ENCODE results near the gene AIG1.
"Not testable (repeated sequence)": the region's sequence is repeated elsewhere in the genome, so short reads cannot be mapped to it uniquely, and the experiment has no call there.

Gene AIG1

DNA sequence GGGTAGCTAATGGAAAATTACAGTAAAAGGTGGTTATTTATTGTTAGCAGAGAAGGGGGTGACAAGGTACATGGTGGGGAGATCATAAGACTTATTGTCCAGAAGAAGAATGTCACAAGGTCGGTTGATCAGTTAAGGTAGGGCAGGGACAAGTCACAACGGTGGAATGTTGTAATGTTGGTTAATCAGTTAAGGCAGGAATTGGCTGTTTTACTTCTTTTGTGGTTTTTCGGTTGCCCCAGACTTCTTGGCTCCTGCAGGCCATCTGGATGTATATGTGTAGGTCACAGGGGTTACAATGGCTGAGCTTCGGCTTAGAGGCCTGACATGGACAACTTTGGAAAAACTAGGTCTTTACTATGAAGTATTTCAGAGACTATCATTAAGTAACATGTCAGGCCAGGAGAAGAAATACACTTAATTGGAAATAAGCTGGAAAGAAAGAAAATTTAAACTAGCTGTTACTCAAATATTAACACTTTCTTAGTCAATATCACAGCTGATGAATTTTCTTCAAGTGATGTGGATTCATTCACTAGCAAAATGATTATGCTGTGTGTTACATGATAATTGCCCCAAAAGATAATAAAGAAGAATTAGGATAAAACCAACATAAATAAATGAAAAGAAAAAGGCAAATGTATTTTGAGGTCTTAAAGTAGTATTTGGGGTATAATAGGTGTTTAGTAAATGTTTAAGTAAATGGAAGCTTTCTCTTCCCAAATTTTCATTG is 4.4 kb downstream of the AIG1 start:
- H3K9me3 Mint-ChIP-seq: no peaks in the 10 kb centered on the region
- peaks cover 11% of the 10 kb centered on the region for H3K36me3 Mint-ChIP-seq
- ATAC-seq: no peak
- H3K27ac Mint-ChIP-seq: no peak overlapping the region
- DNase-seq (ENCODE audit: low spot score in 2 of 2): no peak
- H3K4me1 Mint-ChIP-seq: peaks cover 10% of the 10 kb centered on the region
- no peak overlapping the region for H3K4me3 Mint-ChIP-seq

DNA sequence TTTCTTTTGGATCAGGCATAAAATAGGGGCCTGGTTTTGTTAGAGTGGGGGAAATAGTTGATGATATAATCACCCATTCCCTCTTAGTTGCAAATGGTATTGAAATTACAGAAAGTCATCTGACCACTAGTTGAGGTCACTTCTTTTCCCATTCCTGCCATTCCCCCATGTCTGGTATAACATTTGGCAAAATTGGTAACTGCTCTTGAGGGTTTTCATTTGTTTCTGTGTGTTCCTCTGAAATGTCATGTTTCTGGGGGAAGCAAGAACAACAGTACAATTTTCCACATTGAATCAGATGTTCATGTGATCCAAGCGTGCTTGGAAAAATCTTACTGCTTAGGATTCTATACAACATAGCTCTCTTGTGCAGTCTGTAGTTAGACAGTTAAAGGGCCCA is 7.3 kb downstream of the AIG1 start:
- no peak overlapping the region for H3K4me3 Mint-ChIP-seq
- no peaks in the 10 kb centered on the region for H3K9me3 Mint-ChIP-seq
- H3K36me3 Mint-ChIP-seq: no peaks in the 10 kb centered on the region
- no peak for DNase-seq (ENCODE audit: low spot score in 2 of 2)
- no peaks in the 10 kb centered on the region for H3K4me1 Mint-ChIP-seq
- no peak for ATAC-seq
- no peak overlapping the region for H3K27ac Mint-ChIP-seq

DNA sequence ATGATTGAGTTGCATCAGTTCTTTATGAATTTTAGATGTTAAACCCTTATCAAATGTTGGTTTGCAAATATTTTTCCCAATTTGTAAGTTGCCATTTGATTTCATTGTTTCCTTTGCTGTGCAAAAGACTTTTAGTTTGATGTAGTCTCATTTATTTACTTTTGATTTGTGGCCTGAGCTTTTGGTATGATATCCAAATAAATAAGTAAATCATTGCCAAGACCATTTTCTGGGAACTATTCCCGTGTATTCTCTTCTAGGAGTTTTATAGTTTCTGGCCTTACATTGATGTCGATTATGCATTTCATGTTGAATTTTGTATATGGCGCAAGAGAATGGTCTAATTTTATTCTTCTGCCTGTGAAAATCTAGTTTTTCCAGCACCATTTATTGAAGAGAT is 13.4 kb downstream of the AIG1 start:
- no peak for DNase-seq (ENCODE audit: low spot score in 2 of 2)
- ATAC-seq: no peak
- Mint-ChIP-seq H3K36me3 (no peaks in the 10 kb centered on the region), H3K4me3 (no peak overlapping the region), H3K27ac (no peak overlapping the region), H3K9me3 (no peaks in the 10 kb centered on the region), H3K4me1 (peaks cover 9% of the 10 kb centered on the region)

DNA sequence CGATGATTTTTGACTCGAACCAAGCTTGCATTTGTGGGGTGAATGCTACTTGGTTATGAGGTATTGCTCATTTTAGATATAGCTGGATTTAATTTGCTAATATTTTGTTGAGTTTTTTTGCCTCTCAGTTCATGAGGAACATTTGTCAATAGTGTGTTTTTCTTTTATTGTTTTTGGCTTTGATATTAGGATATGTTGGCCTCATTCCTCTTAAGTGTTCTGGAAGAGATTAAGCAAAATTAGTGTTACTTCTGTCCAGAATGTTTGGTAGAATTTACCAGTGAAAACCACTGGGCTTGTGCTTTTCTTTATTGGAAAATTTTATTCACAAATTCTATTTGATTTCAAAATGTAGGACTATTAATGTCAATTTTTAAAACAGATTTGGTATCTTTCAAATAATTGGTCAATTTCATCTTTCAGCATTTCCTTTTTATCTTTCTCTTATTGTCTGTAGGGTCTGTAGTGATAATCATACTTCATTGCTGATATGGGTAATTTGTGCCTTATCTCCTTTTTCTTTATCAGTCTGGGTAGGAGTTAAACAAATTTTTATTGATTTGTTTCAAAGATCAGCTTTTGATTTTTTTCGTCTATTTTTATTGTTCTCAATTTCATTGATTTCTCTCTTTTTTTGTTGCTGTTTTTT is 14.1 kb downstream of the AIG1 start:
- no peak overlapping the region for H3K27ac Mint-ChIP-seq
- no peak overlapping the region for H3K4me3 Mint-ChIP-seq
- H3K9me3 Mint-ChIP-seq: no peaks in the 10 kb centered on the region
- ATAC-seq: no peak
- H3K4me1 Mint-ChIP-seq: peaks cover 9% of the 10 kb centered on the region
- no peaks in the 10 kb centered on the region for H3K36me3 Mint-ChIP-seq
- no peak for DNase-seq (ENCODE audit: low spot score in 2 of 2)

DNA sequence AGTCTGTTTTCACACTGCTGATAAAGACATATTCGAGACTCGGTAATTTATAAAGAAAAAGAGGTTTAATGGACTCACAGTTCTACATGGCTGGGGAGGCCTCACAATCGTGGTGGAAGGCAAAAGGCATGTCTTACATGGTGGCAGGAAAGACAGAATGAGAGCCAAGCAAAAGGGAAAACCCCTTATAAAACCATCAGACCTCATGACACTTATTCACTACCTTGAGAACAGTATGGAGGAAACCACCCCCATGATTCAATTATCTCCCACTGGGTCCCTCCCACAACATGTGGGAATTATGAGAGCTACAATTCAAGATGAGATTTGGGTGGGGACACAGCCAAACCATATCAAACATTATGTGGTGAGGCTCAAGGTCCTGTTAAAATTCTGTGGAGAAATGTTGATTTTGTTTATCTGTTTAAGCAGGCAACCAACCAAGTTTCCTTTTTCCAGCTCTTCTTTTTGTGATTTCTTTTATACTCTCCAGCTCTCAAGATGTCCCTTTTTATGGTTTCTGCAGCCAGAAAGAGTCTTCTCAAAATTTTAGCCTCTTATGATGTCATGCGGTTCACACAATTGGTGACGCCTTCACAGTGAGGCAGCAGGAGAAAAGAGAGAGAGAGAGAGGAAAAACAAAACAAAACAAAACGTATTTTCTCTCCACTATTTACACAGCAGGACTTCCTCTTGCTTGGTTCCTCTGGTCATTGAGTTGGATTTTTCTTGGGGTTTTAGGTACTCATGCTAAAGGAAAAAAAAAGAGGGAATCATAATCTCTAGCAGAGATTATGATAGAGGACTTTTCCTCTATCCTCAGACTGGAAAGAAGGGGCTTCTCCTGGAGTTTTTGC is 18.0 kb downstream of the AIG1 start:
- ATAC-seq: no peak
- Mint-ChIP-seq H3K27ac (no peak overlapping the region), H3K9me3 (no peaks in the 10 kb centered on the region), H3K36me3 (no peaks in the 10 kb centered on the region), H3K4me3 (no peak overlapping the region), H3K4me1 (peaks cover 9% of the 10 kb centered on the region)
- DNase-seq (ENCODE audit: low spot score in 2 of 2): no peak

DNA sequence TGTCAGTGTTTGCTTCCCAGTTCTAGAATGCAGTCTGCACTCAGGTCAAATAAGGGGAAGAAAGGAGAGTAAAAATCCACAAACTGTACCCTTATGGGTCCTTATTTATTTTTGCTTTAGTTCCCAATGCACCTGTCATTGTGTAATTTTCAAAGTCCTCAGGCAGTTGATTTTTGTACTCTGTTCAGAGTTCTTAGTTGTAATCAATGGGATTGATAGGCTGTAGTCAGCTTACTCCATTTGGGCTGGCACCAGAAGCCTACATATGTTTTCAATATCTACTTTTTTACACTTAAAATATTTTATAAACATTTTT is 18.6 kb downstream of the AIG1 start:
- no peak overlapping the region for H3K4me3 Mint-ChIP-seq
- DNase-seq (ENCODE audit: low spot score in 2 of 2) (no peak), ATAC-seq (no peak)
- peaks cover 9% of the 10 kb centered on the region for H3K4me1 Mint-ChIP-seq
- H3K27ac Mint-ChIP-seq: no peak overlapping the region
- no peaks in the 10 kb centered on the region for H3K9me3 Mint-ChIP-seq
- no peaks in the 10 kb centered on the region for H3K36me3 Mint-ChIP-seq

DNA sequence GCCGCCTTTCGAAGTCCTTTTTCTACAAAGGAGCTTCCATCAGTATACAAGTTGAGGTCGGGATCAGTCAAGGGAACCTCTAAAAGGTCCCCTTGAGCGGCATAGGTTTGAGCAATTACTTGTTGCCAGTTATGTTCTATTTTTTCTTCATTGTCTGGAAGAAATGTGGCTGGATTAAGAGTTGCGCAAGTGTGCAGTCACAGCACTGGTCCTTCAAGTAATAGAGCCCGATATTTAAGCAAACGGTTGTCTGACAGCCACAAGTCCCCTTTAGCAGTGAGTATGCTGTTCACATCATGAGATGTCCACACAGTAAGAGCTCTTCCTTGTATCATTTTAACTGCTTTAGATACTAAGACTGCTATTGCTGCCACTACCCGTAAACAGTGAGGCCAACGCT is 21.6 kb downstream of the AIG1 start:
- not testable (repeated sequence) for H3K4me3 Mint-ChIP-seq; H3K4me1 Mint-ChIP-seq; DNase-seq (ENCODE audit: low spot score in 2 of 2); ATAC-seq; H3K9me3 Mint-ChIP-seq; H3K36me3 Mint-ChIP-seq; H3K27ac Mint-ChIP-seq

DNA sequence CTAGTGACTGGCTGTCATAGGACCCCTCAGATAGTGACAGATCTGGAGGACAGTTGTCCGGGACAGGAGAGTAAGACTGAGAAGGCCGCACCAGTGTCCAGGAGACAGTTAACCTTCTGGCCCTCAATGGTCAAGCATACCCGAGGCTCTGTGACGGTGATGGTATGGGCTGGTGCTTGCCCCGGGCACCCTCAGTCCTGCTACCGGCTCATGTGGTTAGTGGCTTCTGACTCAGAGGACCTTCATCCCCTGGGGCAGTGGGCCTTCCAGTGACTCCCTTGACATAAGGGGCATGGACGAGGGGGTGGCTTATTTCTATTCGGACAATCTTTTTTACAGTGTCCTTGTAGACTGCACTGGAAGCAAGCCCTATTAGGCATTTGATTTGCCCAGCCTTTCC is 23.3 kb downstream of the AIG1 start:
- not testable (repeated sequence) for ATAC-seq; H3K9me3 Mint-ChIP-seq; H3K27ac Mint-ChIP-seq; H3K4me3 Mint-ChIP-seq; H3K36me3 Mint-ChIP-seq; H3K4me1 Mint-ChIP-seq; DNase-seq (ENCODE audit: low spot score in 2 of 2)

DNA sequence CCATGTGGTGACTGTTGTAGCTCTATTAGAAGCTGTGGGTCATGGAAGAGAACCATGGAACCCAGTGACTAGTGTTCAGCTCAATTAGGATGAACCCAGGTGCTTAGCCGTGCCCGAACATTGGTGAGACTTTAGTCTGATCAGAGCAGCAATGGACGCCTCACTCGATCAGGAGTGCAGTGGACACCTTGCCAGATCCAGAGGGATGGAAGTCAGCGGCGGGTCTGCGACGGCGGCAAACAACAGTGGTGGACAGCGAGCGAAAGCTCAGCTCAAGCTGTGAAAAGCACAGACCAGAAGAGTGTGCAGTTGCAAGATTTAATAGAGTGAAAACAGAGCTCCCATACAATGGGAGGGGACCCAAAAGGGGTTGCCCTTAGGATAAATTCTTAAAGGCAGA is 26.6 kb downstream of the AIG1 start:
- ATAC-seq; H3K36me3 Mint-ChIP-seq; H3K27ac Mint-ChIP-seq; H3K4me3 Mint-ChIP-seq; DNase-seq (ENCODE audit: low spot score in 2 of 2); H3K9me3 Mint-ChIP-seq; H3K4me1 Mint-ChIP-seq: not testable (repeated sequence)

DNA sequence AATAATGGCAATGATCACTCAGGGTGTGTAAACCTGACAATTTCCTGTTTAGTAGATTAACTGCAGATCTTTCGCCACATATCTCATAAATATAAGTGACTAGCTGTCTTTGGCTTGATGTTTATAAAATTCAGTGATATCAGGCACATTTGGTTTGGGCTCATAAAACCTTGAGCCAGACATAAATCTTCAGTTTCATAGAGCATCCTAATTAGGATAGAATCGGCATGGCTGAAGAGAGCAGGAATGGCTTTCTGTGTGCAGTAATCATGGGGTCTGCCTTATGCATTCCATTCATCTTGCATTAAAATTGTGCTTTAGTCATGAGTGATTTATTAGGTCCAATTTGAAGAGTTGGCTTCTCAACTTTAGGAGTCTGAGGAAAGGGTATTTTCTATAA is 27.2 kb downstream of the AIG1 start:
- Mint-ChIP-seq H3K4me1 (no peaks in the 10 kb centered on the region), H3K27ac (no peak overlapping the region), H3K9me3 (no peaks in the 10 kb centered on the region), H3K4me3 (no peak overlapping the region), H3K36me3 (no peaks in the 10 kb centered on the region)
- no peak for DNase-seq (ENCODE audit: low spot score in 2 of 2)
- ATAC-seq: no peak

DNA sequence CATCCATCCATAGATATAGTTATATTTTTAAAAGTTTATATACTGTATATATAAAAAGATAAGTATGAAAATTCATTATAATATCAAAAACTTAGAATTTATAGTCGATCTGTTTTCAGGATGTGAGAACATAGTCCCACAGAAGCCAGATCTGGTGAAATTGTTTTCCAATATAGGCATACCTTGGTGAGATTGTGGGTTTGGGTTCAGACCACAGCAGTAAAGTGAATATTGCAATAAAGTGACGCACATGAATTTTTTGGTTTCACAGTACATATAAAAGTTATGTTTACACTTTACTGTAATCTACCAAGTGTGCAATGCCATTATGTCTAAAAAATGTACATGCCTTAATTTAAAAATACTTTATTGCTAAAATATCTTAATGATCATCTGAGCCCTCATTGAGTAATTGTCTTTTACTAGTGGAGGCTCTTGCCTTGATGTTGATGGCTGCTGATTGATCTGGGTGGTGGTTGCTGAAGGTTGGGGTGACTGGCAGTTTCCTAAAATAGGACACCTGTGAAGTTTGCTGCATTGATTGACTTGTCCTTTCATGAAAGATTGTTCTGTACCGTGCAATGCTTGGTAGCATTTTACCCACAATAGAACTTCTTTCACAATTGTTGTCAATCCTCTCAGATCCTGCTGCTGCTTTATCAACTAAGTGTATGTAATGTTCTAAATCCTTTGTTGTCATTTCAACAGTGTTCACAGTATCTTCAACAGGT is 29.8 kb downstream of the AIG1 start:
- Mint-ChIP-seq H3K9me3 (no peaks in the 10 kb centered on the region), H3K36me3 (no peaks in the 10 kb centered on the region), H3K27ac (no peak overlapping the region), H3K4me3 (no peak overlapping the region), H3K4me1 (no peaks in the 10 kb centered on the region)
- DNase-seq (ENCODE audit: low spot score in 2 of 2) (no peak), ATAC-seq (no peak)

DNA sequence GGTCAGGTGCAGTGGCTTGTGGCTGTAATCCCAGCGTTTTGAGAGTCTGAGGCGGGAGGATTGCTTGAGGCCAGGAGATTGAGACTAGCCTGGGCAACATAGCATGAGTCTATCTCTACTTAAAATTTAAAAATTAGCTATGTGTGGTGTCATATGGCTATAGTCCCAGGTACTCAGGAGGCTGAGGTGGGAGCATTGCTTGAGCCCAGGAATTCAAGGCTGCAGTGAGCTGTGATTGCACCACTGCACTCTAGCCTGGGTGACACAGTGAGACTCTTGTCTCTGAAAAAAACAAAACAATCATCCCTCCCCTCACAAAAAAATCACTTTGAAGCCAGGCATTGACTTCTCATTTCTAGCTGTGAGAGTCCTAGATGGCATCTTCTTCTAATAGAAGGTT is 32.1 kb downstream of the AIG1 start:
- ATAC-seq: no peak
- Mint-ChIP-seq H3K36me3 (no peaks in the 10 kb centered on the region), H3K4me3 (no peak overlapping the region), H3K9me3 (no peaks in the 10 kb centered on the region), H3K27ac (no peak overlapping the region), H3K4me1 (no peaks in the 10 kb centered on the region)
- DNase-seq (ENCODE audit: low spot score in 2 of 2): no peak

DNA sequence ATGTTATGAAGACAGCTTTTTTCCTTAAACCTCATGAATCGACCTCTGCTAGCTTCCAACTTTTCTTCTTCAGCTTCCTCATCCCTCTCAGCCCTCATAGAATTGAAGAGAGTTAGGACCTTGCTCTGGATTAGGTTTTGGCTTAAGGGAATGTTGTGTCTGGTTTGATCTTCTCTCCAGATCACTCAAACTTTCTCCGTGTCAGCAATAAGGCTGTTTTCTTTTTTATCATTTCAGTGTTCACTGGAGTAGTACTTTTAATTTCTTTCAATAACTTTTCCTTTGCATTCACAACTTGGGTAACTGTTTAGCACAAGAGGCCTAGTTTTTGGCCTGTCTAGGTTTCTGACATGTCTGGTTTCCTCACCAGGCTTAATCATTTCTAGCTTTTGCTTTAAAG is 32.6 kb downstream of the AIG1 start:
- no peak for DNase-seq (ENCODE audit: low spot score in 2 of 2)
- H3K36me3 Mint-ChIP-seq: no peaks in the 10 kb centered on the region
- no peak overlapping the region for H3K4me3 Mint-ChIP-seq
- no peaks in the 10 kb centered on the region for H3K4me1 Mint-ChIP-seq
- no peak for ATAC-seq
- no peaks in the 10 kb centered on the region for H3K9me3 Mint-ChIP-seq
- H3K27ac Mint-ChIP-seq: no peak overlapping the region

DNA sequence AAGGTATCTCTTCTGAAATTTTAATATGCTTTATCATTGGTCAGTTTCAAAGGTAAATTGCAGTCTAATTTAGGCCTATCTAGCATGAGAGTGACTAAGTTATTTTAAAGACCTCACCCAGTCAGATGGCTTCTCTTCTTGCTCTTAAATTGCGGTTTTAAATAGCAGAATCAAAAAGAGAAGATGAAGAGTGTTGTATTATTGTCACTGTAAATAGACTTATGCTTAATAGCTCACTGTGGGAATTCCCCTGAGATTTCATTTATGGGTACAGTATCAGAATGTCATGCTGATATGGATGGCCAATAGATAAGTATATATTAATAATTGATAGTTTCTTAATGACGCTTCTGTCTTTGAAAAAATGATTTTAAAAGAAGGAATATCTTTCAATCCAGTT is 35.7 kb downstream of the AIG1 start:
- DNase-seq (ENCODE audit: low spot score in 2 of 2) (no peak), ATAC-seq (no peak)
- H3K36me3 Mint-ChIP-seq: no peaks in the 10 kb centered on the region
- H3K27ac Mint-ChIP-seq: no peak overlapping the region
- H3K4me3 Mint-ChIP-seq: no peak overlapping the region
- no peaks in the 10 kb centered on the region for H3K4me1 Mint-ChIP-seq
- H3K9me3 Mint-ChIP-seq: no peaks in the 10 kb centered on the region

DNA sequence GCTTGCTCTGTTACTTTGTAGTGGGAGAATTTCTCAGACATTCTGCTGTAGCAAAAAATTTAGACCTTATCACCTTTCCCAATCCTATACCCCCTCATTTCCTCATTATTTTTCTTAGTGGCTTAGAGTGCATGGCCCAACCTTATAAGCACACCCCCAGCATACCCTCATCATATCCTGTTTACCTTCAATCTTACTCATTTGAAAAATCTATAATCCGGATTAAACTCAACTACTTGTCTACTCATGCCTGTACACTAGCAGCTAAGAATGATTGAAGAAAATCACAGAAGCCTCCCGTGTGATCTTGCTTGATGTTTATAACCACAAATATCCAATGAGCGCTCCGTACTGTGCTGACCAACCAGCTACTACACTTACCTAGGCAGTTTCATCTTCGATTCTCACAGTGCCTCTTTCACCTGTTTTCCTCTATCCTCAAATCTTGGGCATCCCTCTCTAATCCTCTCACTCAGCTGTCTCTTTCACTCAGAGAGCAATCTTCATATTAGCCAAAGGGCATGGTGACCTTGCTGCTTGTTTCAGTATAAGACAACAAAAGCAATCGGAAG is 36.6 kb downstream of the AIG1 start:
- ATAC-seq: peak; percentile 86
- Mint-ChIP-seq H3K36me3 (no peaks in the 10 kb centered on the region), H3K4me1 (no peaks in the 10 kb centered on the region), H3K9me3 (no peaks in the 10 kb centered on the region), H3K4me3 (no peak overlapping the region), H3K27ac (no peak overlapping the region)
- DNase-seq (ENCODE audit: low spot score in 2 of 2): no peak

All from stimulated activated effector memory CD8-positive, alpha-beta T cell treated with anti-CD3 and anti-CD28 coated beads, Interleukin-12 subunit alpha, Interleukin-12 subunit beta, amount 100 ng/mL, for 72 hours (primary cell).